Occipital lobe (tissue), 2 donors: ENCODE measurements around the gene B4GALT5. TPM values are rescaled to one million over a fixed set of nuclear protein-coding genes. Genes with fewer than 3 reads are reported as not detected.

ENCODE experiments used
- DNase-seq: peaks from one replicate; lab custom pipeline; 2025; lab: John Stamatoyannopoulos, UW
- total RNA-seq: library from RNA; depleted of rRNA; stranded (reverse); fragments of >200 nt; gene quantifications from one replicate; pipeline ENCODE4 v1.2.3, GENCODE V29; 2014

Gene B4GALT5
- total RNA-seq, 1 donor from 2014 or later, result 59.3 TPM

- DNase-seq, result no peak
Observed at GRCh38 chr20:49701241-49701790, 12.4 kb downstream of the B4GALT5 start.

DNA sequence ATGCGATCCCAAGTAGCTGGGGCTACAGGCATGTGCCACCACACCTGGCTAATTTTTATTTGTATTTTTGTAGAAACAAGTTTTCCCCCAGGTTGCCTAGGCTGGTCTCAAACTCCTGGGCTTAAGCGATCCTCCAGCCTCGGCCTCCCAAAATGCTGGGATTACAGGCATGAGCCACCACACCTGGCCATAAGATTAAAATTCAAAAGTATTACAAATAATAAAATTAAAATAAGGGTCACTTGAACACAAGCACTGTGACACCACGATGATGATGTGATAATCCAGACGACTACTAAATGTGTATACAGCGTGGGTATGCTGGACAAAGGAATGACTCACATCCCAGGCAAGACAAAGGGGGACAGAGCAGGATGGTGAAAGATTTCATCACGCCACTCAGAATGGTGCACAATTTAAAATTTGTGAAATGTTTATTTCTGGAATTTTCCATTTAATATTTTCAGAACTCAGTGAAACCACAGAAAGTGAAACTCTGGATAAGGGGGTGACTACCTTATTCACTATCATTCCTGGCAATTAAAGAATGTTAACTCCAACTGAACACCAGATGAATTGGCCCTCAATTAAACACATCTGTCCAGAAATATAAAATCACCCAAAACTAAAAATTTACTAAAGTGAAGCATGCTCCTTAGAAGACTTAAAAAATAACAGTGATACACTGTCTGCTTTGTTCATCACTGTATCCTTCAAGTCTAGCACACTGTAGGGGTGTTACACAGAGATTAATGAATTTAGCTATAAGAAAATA is 13.1 kb downstream of the B4GALT5 start:
- no peak for DNase-seq

DNA sequence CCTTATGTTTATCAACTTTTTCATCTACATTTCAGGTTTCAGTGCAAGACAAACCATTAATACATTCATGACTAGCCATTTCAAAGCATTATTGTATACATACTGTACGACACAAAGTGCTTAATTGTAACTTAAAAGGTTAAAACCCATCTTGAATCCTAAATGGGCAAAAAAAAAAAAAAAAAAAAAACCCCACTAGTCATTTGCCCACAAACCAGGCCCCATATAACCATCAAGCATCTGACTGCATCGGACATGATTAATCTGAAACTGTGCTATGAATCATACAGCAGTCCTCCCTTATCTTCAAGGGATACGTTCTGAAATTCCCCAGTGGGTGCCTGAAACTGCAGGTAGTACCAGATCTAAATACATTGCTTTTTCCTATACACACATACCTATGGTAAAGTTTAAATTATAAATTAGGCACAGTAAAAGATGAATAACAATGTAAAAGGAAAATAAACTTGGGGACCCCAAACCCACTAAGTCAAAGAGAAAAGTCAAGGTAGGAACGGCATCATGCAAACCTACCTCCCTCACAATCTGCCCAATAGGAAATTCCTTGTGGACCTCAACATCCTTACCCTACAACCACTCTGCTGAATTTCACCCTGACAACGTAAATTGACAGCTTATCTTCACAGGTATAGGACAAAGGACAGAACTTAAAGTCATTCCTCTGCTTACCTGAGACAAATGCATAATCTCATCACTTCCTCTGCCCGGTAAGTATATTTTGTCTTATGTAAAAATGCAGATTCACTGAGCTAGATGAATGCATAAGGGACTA is 14.3 kb downstream of the B4GALT5 start:
- no peak for DNase-seq

DNA sequence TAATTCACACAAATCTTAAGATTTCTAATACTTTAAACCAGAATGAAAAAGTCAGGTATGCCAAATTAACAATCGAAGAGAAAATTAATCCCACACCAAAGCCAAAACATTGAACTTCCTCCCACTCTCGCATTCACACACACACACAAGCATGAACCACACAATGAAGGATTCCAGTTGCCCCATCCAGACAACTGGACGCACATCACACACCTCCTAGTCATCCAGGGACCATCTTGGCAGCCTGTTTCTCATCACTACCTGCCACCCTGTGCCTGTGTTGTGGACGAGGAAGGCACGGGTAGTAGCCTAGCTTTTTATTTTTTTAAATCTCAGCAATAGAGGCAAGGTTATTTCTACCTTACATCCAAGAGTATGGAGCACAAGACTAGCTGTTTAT is 15.2 kb downstream of the B4GALT5 start:
- no peak for DNase-seq

- DNase-seq, result no peak
Observed at GRCh38 chr20:49697071-49697470, 16.6 kb downstream of the B4GALT5 start.

DNA sequence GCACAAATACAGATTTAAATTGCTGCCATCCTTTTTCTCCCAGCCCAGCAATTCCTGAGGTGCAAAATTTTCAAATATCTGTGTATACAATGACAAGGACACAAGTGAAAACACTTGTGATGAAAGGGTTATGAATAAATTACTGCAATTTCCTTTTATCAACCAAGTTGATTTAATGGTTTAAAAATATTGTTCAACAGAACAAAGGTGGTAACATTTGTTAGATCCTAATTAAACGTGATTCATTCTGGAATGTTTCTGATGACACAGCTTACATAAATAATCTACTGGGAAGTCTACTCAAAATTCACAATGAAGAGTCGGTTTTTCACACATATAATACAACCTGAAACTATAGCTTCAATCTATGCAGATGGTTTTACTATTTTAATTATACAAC is 17.1 kb downstream of the B4GALT5 start:
- DNase-seq, result no peak

DNA sequence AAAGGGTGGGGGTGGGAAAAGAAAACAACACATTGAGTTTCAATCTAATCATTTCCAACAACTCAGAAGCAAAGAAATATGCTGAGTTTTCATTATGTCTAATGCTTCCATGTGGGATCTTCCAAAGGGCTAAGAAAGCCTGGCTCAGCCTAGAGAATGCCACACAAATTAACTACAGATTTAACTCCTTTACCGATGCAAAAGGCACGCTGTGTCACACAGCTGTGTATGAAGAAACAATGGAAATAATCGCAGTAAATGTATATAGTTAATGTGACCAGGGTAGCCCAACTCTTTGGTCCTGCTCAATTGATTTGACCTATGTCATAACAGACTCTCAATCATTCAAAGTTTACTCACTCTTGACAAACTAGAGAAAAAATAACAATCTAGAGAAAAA is 17.8 kb downstream of the B4GALT5 start:
- no peak for DNase-seq

DNA sequence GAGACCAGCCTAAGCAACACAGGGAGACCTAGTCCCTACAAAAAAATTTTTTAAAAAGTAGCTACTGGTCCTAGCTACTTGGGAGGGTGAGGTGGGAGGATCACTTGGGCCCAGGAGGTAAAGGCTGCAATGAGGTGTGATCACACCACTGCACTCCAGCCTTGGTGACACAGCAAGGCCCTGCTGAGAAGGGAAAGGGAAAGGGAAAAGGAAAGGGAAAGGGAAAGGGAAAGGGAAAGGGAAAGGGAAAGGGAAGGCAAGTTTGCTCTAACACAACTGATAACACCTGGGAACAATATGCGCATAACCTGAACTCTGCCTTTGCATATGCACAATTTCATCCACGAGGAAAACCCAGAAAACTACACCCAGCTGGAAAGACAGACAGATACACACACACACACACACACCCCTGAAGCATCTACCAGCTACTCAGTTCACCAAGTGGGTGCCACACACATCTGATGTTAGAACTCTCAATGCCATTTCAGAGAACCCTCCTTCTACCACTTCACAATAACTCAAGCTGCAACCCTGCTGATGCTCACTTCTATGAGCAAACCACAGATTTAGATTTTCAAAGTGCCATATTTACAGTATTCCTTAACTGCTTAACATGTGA is 19.1 kb downstream of the B4GALT5 start:
- DNase-seq, result no peak

DNA sequence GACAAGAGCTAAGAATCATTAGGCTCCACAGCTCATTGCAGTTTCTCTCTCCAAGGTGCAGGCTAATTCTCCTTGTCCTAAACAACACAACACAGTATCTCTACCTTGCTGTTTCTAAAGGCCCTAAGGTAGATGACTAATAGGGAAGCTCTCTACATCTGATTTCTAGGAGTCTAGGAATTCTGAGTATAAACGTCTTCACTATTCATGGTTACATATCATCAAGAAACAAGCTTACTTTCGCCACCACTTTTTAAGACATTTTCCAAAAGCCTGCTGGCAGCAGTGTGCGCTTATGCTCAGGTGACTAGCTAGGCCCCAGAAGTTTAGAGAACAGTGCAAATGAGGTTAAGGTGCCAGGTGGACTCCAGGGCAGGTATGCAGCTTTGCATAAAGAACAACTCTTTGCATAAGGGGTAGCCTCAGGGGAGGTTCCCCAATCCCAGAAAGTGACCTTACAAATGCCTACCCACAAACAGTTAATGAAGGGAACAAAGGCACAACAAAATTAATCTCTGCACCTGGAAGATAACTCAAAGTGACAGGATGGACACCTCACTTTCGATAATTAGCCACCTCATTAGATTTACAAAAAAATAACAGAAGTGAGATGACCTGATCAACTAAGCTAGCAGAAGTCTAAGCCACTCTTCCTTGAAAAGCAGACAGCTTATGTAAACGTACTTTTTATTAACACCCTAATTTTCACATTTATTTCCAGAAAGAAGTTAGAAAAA is 20.1 kb downstream of the B4GALT5 start:
- no peak for DNase-seq

DNA sequence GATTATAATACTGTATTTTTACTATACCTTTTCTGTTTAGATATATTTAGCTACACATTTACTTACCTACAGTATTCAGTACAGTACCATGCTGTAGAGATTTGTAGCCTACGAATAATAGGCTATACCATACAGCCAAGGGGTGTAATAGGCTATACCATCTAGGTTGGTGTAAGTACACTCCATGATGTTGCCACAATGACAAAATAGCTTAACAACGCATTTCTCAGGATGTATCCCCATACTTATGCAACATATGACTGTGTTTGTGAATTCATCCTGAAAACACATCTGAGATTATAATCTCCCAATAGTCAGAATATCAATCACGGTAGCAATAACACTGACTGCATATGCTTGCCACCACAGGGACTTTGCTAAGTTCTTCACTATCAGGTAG is 20.7 kb downstream of the B4GALT5 start:
- DNase-seq, result no peak

DNA sequence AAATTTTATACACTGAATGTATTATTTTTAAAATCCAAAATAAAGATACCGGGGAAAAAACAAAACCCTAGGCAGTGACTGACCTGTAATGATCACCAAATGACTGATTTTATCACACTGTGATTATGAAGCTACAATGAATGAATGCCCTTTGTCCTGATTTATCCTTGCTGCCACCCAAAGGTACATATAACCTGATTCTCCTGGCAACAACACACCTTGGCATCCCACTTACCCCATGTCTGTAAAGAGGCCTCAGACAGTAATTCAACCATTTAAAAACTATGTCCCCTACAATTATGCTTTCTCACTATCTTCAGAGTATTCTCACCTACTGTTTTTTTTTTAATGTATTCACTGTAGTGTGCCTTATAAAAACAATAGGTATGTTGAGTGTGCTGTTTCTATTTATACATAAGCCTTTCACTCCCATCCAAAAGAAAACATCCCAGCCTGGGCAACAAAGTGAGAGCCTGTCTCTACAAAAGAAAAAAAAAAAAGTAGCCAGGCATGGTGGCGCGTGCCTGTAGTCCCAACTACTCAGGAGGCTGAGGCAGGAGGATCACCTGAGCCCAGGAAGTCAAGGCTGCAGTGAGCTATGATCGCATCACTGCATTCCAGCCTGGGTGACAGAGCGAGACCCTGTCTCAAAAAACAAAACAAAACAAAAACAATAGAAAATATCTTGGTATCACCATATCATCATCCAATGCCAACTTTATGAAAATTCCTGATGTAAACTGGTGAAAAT is 21.7 kb downstream of the B4GALT5 start:
- DNase-seq, result no peak

- no peak for DNase-seq
Observed at GRCh38 chr20:49690899-49691620, 22.6 kb downstream of the B4GALT5 start.

- DNase-seq, result no peak
Observed at GRCh38 chr20:49687595-49688567, 25.8 kb downstream of the B4GALT5 start.

- no peak for DNase-seq
Observed at GRCh38 chr20:49685809-49686208, 27.9 kb downstream of the B4GALT5 start.

GRCh38 chr20:49685161-49685601 is 28.5 kb downstream of the B4GALT5 start:
- DNase-seq, result peak; percentile 28

GRCh38 chr20:49684335-49684997 is 29.2 kb downstream of the B4GALT5 start:
- no peak for DNase-seq

DNA sequence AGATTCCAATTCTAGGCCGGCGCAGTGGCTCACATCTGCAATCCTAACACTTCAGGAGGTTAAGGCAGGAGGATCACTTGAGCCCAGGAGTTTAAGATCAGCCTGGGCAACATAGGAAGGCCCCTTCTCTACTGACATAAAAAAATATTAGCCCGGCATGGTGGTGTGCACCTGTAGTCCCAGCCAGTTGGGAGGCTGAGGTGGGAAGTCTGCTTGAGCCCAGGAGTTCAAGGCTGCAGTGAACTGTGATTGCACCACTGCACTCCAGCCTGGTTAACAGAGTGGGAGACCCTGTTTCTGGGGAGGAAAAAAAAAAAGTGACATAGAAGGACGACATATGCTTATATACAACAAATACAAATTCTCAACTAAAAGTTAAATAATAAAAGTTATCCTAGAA is 30.9 kb downstream of the B4GALT5 start:
- no peak for DNase-seq

DNA sequence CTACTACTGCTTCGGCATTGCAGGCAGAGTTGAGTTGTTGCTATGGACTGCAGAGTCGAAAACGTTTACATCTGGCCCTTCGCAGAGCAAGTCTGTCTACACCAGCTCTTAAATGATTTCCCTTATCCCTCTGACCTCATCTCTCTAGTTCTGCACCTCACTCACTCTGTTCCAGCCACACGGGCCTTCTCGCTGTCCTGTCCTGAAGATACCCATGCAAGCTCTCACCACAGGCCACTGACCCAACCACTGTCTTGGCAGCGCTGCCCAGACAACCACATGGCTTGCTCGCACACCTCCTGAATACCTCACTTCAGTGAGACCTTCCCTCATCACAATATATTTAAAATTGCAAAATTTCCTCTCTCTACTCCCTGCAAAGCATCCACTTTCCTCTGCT is 31.4 kb downstream of the B4GALT5 start:
- DNase-seq, result no peak
